GM06990 (cell line): ENCODE data around the gene ZBTB8B.
"Not testable (repeated sequence)": the region's sequence is repeated elsewhere in the genome, so short reads cannot be mapped to it uniquely, and the experiment has no call there.

Experiments
- DNase-seq: peaks from one replicate; pipeline ENCODE4 v3.0.0-alpha.2; 2011; ENCODE audit not compliant: insufficient read length; ENCODE audit errors: extremely low read depth
- H3K27me3 ChIP-seq: replicated peaks from 2 replicates; pipeline ENCODE4 v1.6.0; 2011; ENCODE audit warnings: low read length; ENCODE audit not compliant: control insufficient read depth, insufficient read depth
- H3K36me3 ChIP-seq: 2 replicates; pipeline ENCODE4 v1.5.1; 2011; ENCODE audit warnings: low read length; ENCODE audit not compliant: control insufficient read depth, insufficient read depth
- H3K4me3 ChIP-seq: replicated peaks from 2 replicates; pipeline ENCODE4 v1.5.1; 2011; ENCODE audit warnings: low read depth, mild to moderate bottlenecking, control low read depth, low read length
- CTCF ChIP-seq: IDR thresholded peaks from 2 replicates; pipeline ENCODE4 v1.5.1; 2011; ENCODE audit warnings: low read length, control low read depth, mild to moderate bottlenecking, inconsistent platforms; ENCODE audit not compliant: insufficient read depth, poor library complexity, severe bottlenecking

ZBTB8B gene

GRCh38 chr1:32468791-32469190, 3.9 kb downstream of the ZBTB8B start:
- no peak for TF ChIP-seq CTCF
- no peak for DNase-seq
- no peaks in the 10 kb centered on the region for H3K36me3 ChIP-seq
- H3K4me3 ChIP-seq, result no peak overlapping the region
- H3K27me3 ChIP-seq, result peaks cover 4% of the 10 kb centered on the region

DNA sequence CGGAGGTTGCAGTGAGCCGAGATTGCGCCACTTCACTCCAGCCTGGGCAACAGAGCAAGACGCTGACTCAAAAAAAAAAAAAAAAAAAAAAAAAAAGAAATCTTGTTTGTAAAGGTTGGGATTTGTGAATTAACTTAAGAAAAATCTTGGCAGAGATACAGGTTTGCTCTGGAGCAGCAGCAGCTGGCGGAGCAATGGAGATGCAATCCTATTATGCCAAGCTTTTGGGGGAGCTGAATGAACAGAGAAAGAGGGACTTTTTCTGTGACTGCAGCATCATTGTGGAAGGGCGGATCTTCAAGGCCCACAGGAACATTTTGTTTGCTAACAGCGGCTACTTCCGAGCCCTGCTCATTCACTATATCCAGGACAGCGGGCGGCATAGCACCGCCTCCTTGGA, 5.6 kb downstream of the ZBTB8B start:
- no peaks in the 10 kb centered on the region for H3K36me3 ChIP-seq
- TF ChIP-seq CTCF, result no peak
- H3K4me3 ChIP-seq, result no peak overlapping the region
- no peak for DNase-seq
- peaks cover 3% of the 10 kb centered on the region for H3K27me3 ChIP-seq

- Histone ChIP-seq H3K27me3 (peaks cover 3% of the 10 kb centered on the region), H3K4me3 (no peak overlapping the region), H3K36me3 (no peaks in the 10 kb centered on the region)
- peak; percentile 59 for TF ChIP-seq CTCF
- peak; percentile 13 for DNase-seq
These were observed 6.3 kb downstream of the ZBTB8B start for GRCh38 chr1:32470991-32471694.

- DNase-seq, result no peak
- TF ChIP-seq CTCF, result no peak
- H3K4me3 ChIP-seq, result no peak overlapping the region
- no peaks in the 10 kb centered on the region for H3K36me3 ChIP-seq
- H3K27me3 ChIP-seq, result peaks cover 3% of the 10 kb centered on the region
These were observed 7.0 kb downstream of the ZBTB8B start for GRCh38 chr1:32471695-32472362.

- not testable (repeated sequence) for H3K27me3 ChIP-seq, H3K36me3 ChIP-seq, DNase-seq, H3K4me3 ChIP-seq
These were observed 8.1 kb downstream of the ZBTB8B start for GRCh38 chr1:32472966-32473365.

GRCh38 chr1:32474954-32475353, 10.1 kb downstream of the ZBTB8B start:
- no peak for DNase-seq
- Histone ChIP-seq H3K27me3 (peaks cover 1% of the 10 kb centered on the region; the same call in 1 of the 2 replicates), H3K36me3 (no peaks in the 10 kb centered on the region), H3K4me3 (no peak overlapping the region)
- TF ChIP-seq CTCF, result no peak
